Adrenal gland (tissue), 12 donors: ENCODE results near the gene GPC3. TPM values are rescaled to one million over a fixed set of nuclear protein-coding genes. Genes with fewer than 3 reads are reported as not detected.

Source experiments
- DNase-seq, 7 donors: peaks; one replicate each; pipeline ENCODE4 v3.0.0-alpha.2; 2019 to 2020
- H3K27ac ChIP-seq, 5 donors: fragments of 200-600 bp; sonication (generic) in 4 of 5; 1 replicate in 3 of 5; 2 replicates in 2 of 5; pipeline versions ENCODE4 v1.5.1 to v1.8.0; 2016 to 2020; ENCODE audit warnings: mild to moderate bottlenecking in 1 of 5
- H3K27me3 ChIP-seq: fragments of 200-600 bp; 2 replicates; pipeline ENCODE4 v1.8.0; 2021
- H3K36me3 ChIP-seq, 2 donors: fragments of 200-600 bp; replicated peaks in 1 of 2; 1 replicate in 1 of 2; 2 replicates in 1 of 2; pipeline versions ENCODE4 v1.5.1 to v1.8.0; 2018 to 2022
- H3K4me1 ChIP-seq, 2 donors: fragments of 200-600 bp; replicated peaks in 1 of 2; 1 replicate in 1 of 2; 2 replicates in 1 of 2; pipeline versions ENCODE4 v1.5.1 to v1.8.0; 2018 to 2021
- H3K4me3 ChIP-seq, 4 donors: fragments of 200-600 bp; sonication (generic) in 3 of 4; one replicate each; pipeline ENCODE4 v1.5.1; 2016 to 2018
- H3K9me3 ChIP-seq, 3 donors: fragments of 200-600 bp; sonication (generic) in 1 of 3; replicated peaks in 1 of 3; 1 replicate in 2 of 3; 2 replicates in 1 of 3; pipeline versions ENCODE4 v1.5.1 to v1.8.0; 2016 to 2021
- POLR2A ChIP-seq, 2 donors: fragments of 450-650 bp; IDR thresholded peaks; one replicate each; pipeline ENCODE4 v1.6.1; 2017; ENCODE audit warnings: antibody characterized with exemption in 2 of 2, mild to moderate bottlenecking in 2 of 2, moderate library complexity in 1 of 2
- WGBS, 4 donors: extraction: QIAGEN DNeasy Blood & Tissue Kit in 2 of 4; methylation state at CpG; one replicate each; pipeline versions ENCODE4 v1.1.5 to v1.1.7; 2013 to 2017; 5-methylcytosine and 5-hydroxymethylcytosine counted together
- intact Hi-C, 2 donors: fragments of 100-400 bp; cut with DNase I; formaldehyde crosslinking; loops; one replicate each; pipeline versions ENCODE4 v1.14.1 to v1.15.0; 2022 to 2023
- polyA plus RNA-seq, 3 donors: library from polyadenylated mRNA; stranded (reverse); fragments of 200-250 nt in 2 of 3; fragments of 350-450 nt in 1 of 3; fragmentation: Illumina TruSeq in 1 of 3; extraction: RNeasy Lipid Tissue Mini Kit (QIAGEN cat#74804) in 1 of 3; gene quantifications; one replicate each; pipeline ENCODE4 v1.2.3, GENCODE V29; 2013 to 2014
- total RNA-seq, 9 donors: library from RNA; depleted of rRNA in 4 of 9; stranded (reverse); fragments of >200 nt in 4 of 9; fragments of 120-200 nt in 1 of 9; fragmentation: NEBNext Ultra II Directional in 1 of 9; extraction: Animal tissue kit (Norgen Biotek cat#: 25700) in 1 of 9; gene quantifications; one replicate each; pipeline versions ENCODE4 v1.1.0 to v1.2.4, GENCODE V29; 2013 to 2023
- TF ChIP-seq, protein P1 (sequence below), 6 experiments: fragments of 450-650 bp in 4 of 6; fragments of 200-600 bp in 2 of 6; sonication (generic) in 1 of 6; IDR thresholded peaks; 1 replicate in 5 of 6; 2 replicates in 1 of 6; pipeline versions ENCODE4 v1.5.1 to v1.8.0; 2016 to 2021; ENCODE audit warnings: antibody characterized with exemption in 6 of 6, mild to moderate bottlenecking in 2 of 6, moderate library complexity in 1 of 6
- donor health status: healthy with polysubstance abuse.
- donor health status: Bipolar disorder and iron deficiency.
- donor health status: DM: yes; HTN: yes; CAD: no.
- donor health status: DM: no; HTN: no; CAD: no.
- donor health status: DM: no; HTN: no; CAD: no.
- donor health status: DM: yes; HTN: yes; CAD: no.

The GPC3 gene
- total and polyA plus RNA-seq, 12 donors, result 3.5 to 56.7 (median 20.9) TPM

DNA sequence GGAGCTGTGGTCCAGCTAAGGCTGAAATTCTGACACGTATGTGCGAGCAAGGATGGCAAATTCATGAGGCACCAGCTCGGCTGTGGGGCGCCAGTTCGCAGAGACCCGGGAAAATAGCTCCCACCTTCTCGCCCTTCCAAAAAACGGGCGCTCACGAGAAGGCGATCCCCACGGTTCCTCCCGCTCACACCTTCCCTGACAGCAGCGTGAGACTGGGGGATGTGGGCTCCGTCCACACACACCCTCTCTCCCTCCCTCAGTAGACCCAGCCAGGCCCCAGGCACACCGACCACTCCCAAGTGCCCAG, 584 bp downstream of the GPC3 start:
- H3K4me1 ChIP-seq, result no peaks in the 10 kb centered on the region
- intact Hi-C loops, result no loop called here
- no peak for DNase-seq
- H3K9me3 ChIP-seq, result no peaks in the 10 kb centered on the region
- H3K4me3 ChIP-seq, result peak overlapping the region in 1 of 4 donors; percentile 39
- TF ChIP-seq POLR2A (IDR thresholded peaks at IDR 0.05), result no peak
- TF ChIP-seq, protein P1, sequence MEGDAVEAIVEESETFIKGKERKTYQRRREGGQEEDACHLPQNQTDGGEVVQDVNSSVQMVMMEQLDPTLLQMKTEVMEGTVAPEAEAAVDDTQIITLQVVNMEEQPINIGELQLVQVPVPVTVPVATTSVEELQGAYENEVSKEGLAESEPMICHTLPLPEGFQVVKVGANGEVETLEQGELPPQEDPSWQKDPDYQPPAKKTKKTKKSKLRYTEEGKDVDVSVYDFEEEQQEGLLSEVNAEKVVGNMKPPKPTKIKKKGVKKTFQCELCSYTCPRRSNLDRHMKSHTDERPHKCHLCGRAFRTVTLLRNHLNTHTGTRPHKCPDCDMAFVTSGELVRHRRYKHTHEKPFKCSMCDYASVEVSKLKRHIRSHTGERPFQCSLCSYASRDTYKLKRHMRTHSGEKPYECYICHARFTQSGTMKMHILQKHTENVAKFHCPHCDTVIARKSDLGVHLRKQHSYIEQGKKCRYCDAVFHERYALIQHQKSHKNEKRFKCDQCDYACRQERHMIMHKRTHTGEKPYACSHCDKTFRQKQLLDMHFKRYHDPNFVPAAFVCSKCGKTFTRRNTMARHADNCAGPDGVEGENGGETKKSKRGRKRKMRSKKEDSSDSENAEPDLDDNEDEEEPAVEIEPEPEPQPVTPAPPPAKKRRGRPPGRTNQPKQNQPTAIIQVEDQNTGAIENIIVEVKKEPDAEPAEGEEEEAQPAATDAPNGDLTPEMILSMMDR (IDR thresholded peaks at IDR 0.05), result no peak
- no peaks in the 10 kb centered on the region for H3K36me3 ChIP-seq
- 5 to 40% (median 20%) methylated on average over 1 to 16 of the region's 16 CpGs for WGBS, 4 donors
- H3K27ac ChIP-seq, result no peak overlapping the region
- peaks cover 24% of the 10 kb centered on the region for H3K27me3 ChIP-seq

DNA sequence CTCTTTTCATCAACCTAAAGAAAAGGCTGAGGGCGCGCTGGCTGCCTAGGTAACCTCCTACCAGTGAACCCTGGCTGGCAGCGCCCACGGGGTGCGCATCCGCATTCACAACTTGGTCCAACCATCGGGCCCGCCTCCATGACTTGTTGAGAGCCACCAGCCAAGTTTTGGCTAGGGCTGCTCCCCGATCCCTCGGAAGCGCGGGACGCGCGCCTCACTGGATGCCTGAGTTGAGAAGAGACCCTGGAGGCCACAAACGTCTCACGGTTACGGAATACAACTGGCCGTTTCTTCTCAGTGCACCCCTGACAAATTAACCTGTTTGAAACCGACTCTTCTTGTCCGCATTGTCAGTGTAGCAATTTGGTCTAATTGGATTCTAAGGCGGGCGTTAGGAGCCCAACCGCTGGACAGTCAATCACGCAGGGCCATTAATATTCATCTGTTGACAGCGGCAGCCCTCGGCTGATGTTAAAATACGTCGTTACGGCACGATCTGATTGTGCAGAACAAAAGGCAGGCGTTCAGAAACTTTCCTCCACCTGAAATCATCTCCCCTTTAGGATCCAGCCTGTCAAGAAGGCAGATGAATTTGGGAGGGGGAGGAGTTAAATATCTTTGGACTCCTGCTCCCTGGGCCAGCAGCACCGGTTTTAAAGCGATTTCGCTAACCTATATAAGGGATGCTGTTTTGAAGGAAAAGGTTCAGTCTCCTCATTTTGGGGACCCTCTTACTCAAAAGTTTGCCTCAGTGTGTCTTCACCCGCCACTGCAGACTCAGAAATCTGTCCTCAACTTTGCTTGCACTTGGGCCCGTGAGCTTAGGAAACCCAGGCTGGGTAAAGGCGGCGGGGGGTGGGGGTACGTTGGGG, 1.2 kb downstream of the GPC3 start:
- no peak for TF ChIP-seq POLR2A (IDR thresholded peaks at IDR 0.05)
- TF ChIP-seq, protein P1 (IDR thresholded peaks at IDR 0.05), result no peak
- H3K36me3 ChIP-seq, result no peaks in the 10 kb centered on the region
- no peaks in the 10 kb centered on the region for H3K4me1 ChIP-seq
- H3K27me3 ChIP-seq, result peaks cover 24% of the 10 kb centered on the region
- intact Hi-C loops, result no loop called here
- DNase-seq, result no peak
- WGBS, 4 donors, result 18 to 52% (median 40%) methylated on average over 25 to 40 of the region's 40 CpGs
- H3K4me3 ChIP-seq, result no peak overlapping the region
- no peaks in the 10 kb centered on the region for H3K9me3 ChIP-seq
- no peak overlapping the region for H3K27ac ChIP-seq

- no peaks in the 10 kb centered on the region for H3K9me3 ChIP-seq
- intact Hi-C loops, result no loop called here
- no peak overlapping the region for H3K4me3 ChIP-seq
- TF ChIP-seq, protein P1 (IDR thresholded peaks at IDR 0.05), result no peak
- TF ChIP-seq POLR2A (IDR thresholded peaks at IDR 0.05), result no peak
- no peaks in the 10 kb centered on the region for H3K4me1 ChIP-seq
- no peak overlapping the region for H3K27ac ChIP-seq
- no peaks in the 10 kb centered on the region for H3K36me3 ChIP-seq
- no peak for DNase-seq
- peaks cover 24% of the 10 kb centered on the region for H3K27me3 ChIP-seq
- 48 to 70% (median 59%) methylated on average over 5 to 8 of the region's 8 CpGs for WGBS, 4 donors
Observed at GRCh38 chrX:133983256-133983973, 2.0 kb downstream of the GPC3 start.

DNA sequence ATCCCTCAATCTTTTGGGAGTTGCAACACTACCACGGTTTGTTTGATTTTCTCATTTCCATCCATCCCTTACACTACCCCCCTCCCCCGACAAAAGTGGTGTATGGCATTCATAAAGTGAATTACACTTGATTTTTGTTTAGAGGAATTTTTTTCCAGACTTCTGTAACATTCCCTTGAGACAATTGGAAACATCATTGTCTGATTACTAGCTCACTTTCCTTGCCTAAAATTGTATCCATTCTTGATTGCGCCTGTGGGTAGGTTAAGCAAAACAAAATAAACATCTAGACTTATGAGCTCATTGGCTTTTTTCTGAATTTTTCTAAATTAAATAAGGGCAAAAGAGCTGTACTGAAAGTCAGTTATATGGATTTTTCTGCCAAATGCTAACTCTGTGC, 3.5 kb downstream of the GPC3 start:
- no peak overlapping the region for H3K27ac ChIP-seq
- DNase-seq, result no peak
- no peaks in the 10 kb centered on the region for H3K4me1 ChIP-seq
- intact Hi-C loops, result no loop called here
- no peaks in the 10 kb centered on the region for H3K36me3 ChIP-seq
- no peak for TF ChIP-seq POLR2A (IDR thresholded peaks at IDR 0.05)
- TF ChIP-seq, protein P1 (IDR thresholded peaks at IDR 0.05), result no peak
- WGBS, 4 donors, result 42 to 56% (median 50%) methylated on average over 3 of the region's 3 CpGs
- no peaks in the 10 kb centered on the region for H3K9me3 ChIP-seq
- H3K4me3 ChIP-seq, result no peak overlapping the region
- H3K27me3 ChIP-seq, result peaks cover 24% of the 10 kb centered on the region
